Glomerular visceral epithelial cell (primary cell): ENCODE data around the gene CPNE2.

Source experiments
- DNase-seq: peaks from one replicate; pipeline ENCODE4 v3.0.0-alpha.2; 2016; ENCODE audit errors: extremely low spot score

Gene CPNE2

GRCh38 chr16:57123974-57124674, 31.7 kb downstream of the CPNE2 start:
- DNase-seq, result no peak

GRCh38 chr16:57125376-57125775, 33.0 kb downstream of the CPNE2 start:
- no peak for DNase-seq

- no peak for DNase-seq
These were observed 33.6 kb downstream of the CPNE2 start for GRCh38 chr16:57125969-57126368.

- DNase-seq, result no peak
These were observed 34.0 kb downstream of the CPNE2 start for GRCh38 chr16:57126411-57126810.

- no peak for DNase-seq
These were observed 34.8 kb downstream of the CPNE2 start for GRCh38 chr16:57127037-57127763.

GRCh38 chr16:57127836-57128235, 35.5 kb downstream of the CPNE2 start:
- no peak for DNase-seq

GRCh38 chr16:57128771-57129389, 36.5 kb downstream of the CPNE2 start:
- DNase-seq, result no peak

GRCh38 chr16:57130950-57131321, 38.6 kb downstream of the CPNE2 start:
- no peak for DNase-seq

GRCh38 chr16:57131351-57131970, 39.1 kb downstream of the CPNE2 start:
- no peak for DNase-seq

GRCh38 chr16:57132470-57132869, 40.1 kb downstream of the CPNE2 start:
- no peak for DNase-seq

- no peak for DNase-seq
These were observed 40.6 kb downstream of the CPNE2 start for GRCh38 chr16:57133031-57133430.

- DNase-seq, result no peak
These were observed 41.5 kb downstream of the CPNE2 start for GRCh38 chr16:57133886-57134285.

- DNase-seq, result no peak
These were observed 42.6 kb downstream of the CPNE2 start for GRCh38 chr16:57134982-57135381.

- no peak for DNase-seq
These were observed 44.7 kb downstream of the CPNE2 start for GRCh38 chr16:57137043-57137442.

GRCh38 chr16:57137566-57138273, 45.3 kb downstream of the CPNE2 start:
- DNase-seq, result no peak

GRCh38 chr16:57138281-57138935, 46.0 kb downstream of the CPNE2 start:
- DNase-seq, result no peak

- DNase-seq, result no peak
These were observed 48.7 kb downstream of the CPNE2 start for GRCh38 chr16:57140931-57141668.

GRCh38 chr16:57141822-57142631, 49.6 kb downstream of the CPNE2 start:
- DNase-seq, result no peak

GRCh38 chr16:57143149-57143921, 51.0 kb downstream of the CPNE2 start:
- DNase-seq, result no peak
